HG03103 (cell line): ENCODE measurements around the gene ATP11A.

Experiments used
- ATAC-seq: cut with Tn5 transposase; IDR thresholded peaks from one replicate; pipeline ENCODE4 v1.9.1; 2021; ENCODE audit warnings: low read depth; ENCODE audit not compliant: unreplicated experiment

The ATP11A gene

GRCh38 chr13:112721198-112722104, 31.6 kb downstream of the ATP11A start:
- ATAC-seq, result no peak

- no peak for ATAC-seq
Observed at GRCh38 chr13:112722433-112723263, 32.8 kb downstream of the ATP11A start.

GRCh38 chr13:112723771-112724170, 33.9 kb downstream of the ATP11A start:
- ATAC-seq, result no peak

- ATAC-seq, result no peak
Observed at GRCh38 chr13:112724788-112725345, 35.0 kb downstream of the ATP11A start.

- ATAC-seq, result peak; percentile 51
Observed at GRCh38 chr13:112725346-112726015, 35.6 kb downstream of the ATP11A start.

GRCh38 chr13:112726016-112726767, 36.4 kb downstream of the ATP11A start:
- ATAC-seq, result peak; percentile 17

GRCh38 chr13:112727581-112727980, 37.7 kb downstream of the ATP11A start:
- no peak for ATAC-seq

- no peak for ATAC-seq
Observed at GRCh38 chr13:112728375-112729126, 38.7 kb downstream of the ATP11A start.

- ATAC-seq, result no peak
Observed at GRCh38 chr13:112729408-112729807, 39.6 kb downstream of the ATP11A start.

- ATAC-seq, result no peak
Observed at GRCh38 chr13:112730157-112730671, 40.4 kb downstream of the ATP11A start.

- no peak for ATAC-seq
Observed at GRCh38 chr13:112731667-112732616, 42.1 kb downstream of the ATP11A start.

- no peak for ATAC-seq
Observed at GRCh38 chr13:112732679-112733078, 42.8 kb downstream of the ATP11A start.

- ATAC-seq, result no peak
Observed at GRCh38 chr13:112733112-112733511, 43.3 kb downstream of the ATP11A start.

GRCh38 chr13:112733661-112734379, 44.0 kb downstream of the ATP11A start:
- ATAC-seq, result no peak

- ATAC-seq, result no peak
Observed at GRCh38 chr13:112734696-112735547, 45.1 kb downstream of the ATP11A start.

- no peak for ATAC-seq
Observed at GRCh38 chr13:112735791-112736190, 46.0 kb downstream of the ATP11A start.
